Measurements from ENCODE around the gene PRTN3. TPM values are rescaled to one million over a fixed set of nuclear protein-coding genes. Genes with fewer than 3 reads are reported as not detected.

The PRTN3 gene
- total RNA-seq, 1 experiment from 2014 or later, result not detected

- TF ChIP-seq CTCF (IDR thresholded peaks at IDR 0.05; ENCODE audit: unreplicated experiment), result no peak
- H3K9me3 Mint-ChIP-seq (ENCODE audit: low read depth, unreplicated experiment), result no peaks in the 10 kb centered on the region
- H3K27ac Mint-ChIP-seq (ENCODE audit: unreplicated experiment), result no peak overlapping the region
- no peaks in the 10 kb centered on the region for H3K4me1 Mint-ChIP-seq (ENCODE audit: low read depth, unreplicated experiment)
- DNase-seq, result no peak
- BruUV-seq (replicated peaks), result no TSS peak
- peaks cover 65% of the 10 kb centered on the region for H3K36me3 Mint-ChIP-seq (ENCODE audit: insufficient read depth, unreplicated experiment)
- no peak overlapping the region for H3K4me3 Mint-ChIP-seq (ENCODE audit: low read depth, unreplicated experiment)
- peaks cover 13% of the 10 kb centered on the region for H3K27me3 Mint-ChIP-seq (ENCODE audit: unreplicated experiment)
- intact Hi-C loops (cut with micrococcal nuclease; ENCODE audit: unreplicated experiment), result no loop called here
- CTCF ChIA-PET, result no interaction called here
These were observed 27.3 kb upstream of the PRTN3 start for GRCh38 chr19:813219-814151.

- no peak for DNase-seq
- intact Hi-C loops (cut with micrococcal nuclease; ENCODE audit: unreplicated experiment), result no loop called here
- Mint-ChIP-seq H3K27ac (ENCODE audit: unreplicated experiment) (no peak overlapping the region), H3K4me1 (ENCODE audit: low read depth, unreplicated experiment) (no peaks in the 10 kb centered on the region), H3K27me3 (ENCODE audit: unreplicated experiment) (peaks cover 13% of the 10 kb centered on the region), H3K4me3 (ENCODE audit: low read depth, unreplicated experiment) (no peak overlapping the region), H3K36me3 (ENCODE audit: insufficient read depth, unreplicated experiment) (peaks cover 62% of the 10 kb centered on the region), H3K9me3 (ENCODE audit: low read depth, unreplicated experiment) (no peaks in the 10 kb centered on the region)
- CTCF ChIA-PET, result no interaction called here
- no peak for TF ChIP-seq CTCF (IDR thresholded peaks at IDR 0.05; ENCODE audit: unreplicated experiment)
- no TSS peak for BruUV-seq (replicated peaks)
These were observed 26.4 kb upstream of the PRTN3 start for GRCh38 chr19:814152-815078.

- CTCF ChIA-PET, result no interaction called here
- peak overlapping the region; percentile 87 for H3K27ac Mint-ChIP-seq (ENCODE audit: unreplicated experiment)
- no peaks in the 10 kb centered on the region for H3K4me1 Mint-ChIP-seq (ENCODE audit: low read depth, unreplicated experiment)
- H3K27me3 Mint-ChIP-seq (ENCODE audit: unreplicated experiment), result peaks cover 13% of the 10 kb centered on the region
- no peaks in the 10 kb centered on the region for H3K9me3 Mint-ChIP-seq (ENCODE audit: low read depth, unreplicated experiment)
- no peak for TF ChIP-seq CTCF (IDR thresholded peaks at IDR 0.05; ENCODE audit: unreplicated experiment)
- BruUV-seq (replicated peaks), result no TSS peak
- H3K4me3 Mint-ChIP-seq (ENCODE audit: low read depth, unreplicated experiment), result no peak overlapping the region
- no peak for DNase-seq
- peaks cover 55% of the 10 kb centered on the region for H3K36me3 Mint-ChIP-seq (ENCODE audit: insufficient read depth, unreplicated experiment)
- intact Hi-C loops (cut with micrococcal nuclease; ENCODE audit: unreplicated experiment), result no loop called here
These were observed 25.6 kb upstream of the PRTN3 start for GRCh38 chr19:815079-815774.

- no peaks in the 10 kb centered on the region for H3K4me1 Mint-ChIP-seq (ENCODE audit: low read depth, unreplicated experiment)
- CTCF ChIA-PET, result no interaction called here
- no peak for TF ChIP-seq CTCF (IDR thresholded peaks at IDR 0.05; ENCODE audit: unreplicated experiment)
- H3K27me3 Mint-ChIP-seq (ENCODE audit: unreplicated experiment), result peaks cover 13% of the 10 kb centered on the region
- no peaks in the 10 kb centered on the region for H3K9me3 Mint-ChIP-seq (ENCODE audit: low read depth, unreplicated experiment)
- DNase-seq, result no peak
- BruUV-seq (replicated peaks), result no TSS peak
- intact Hi-C loops (cut with micrococcal nuclease; ENCODE audit: unreplicated experiment), result no loop called here
- peak overlapping the region; percentile 87 for H3K27ac Mint-ChIP-seq (ENCODE audit: unreplicated experiment)
- H3K4me3 Mint-ChIP-seq (ENCODE audit: low read depth, unreplicated experiment), result no peak overlapping the region
- H3K36me3 Mint-ChIP-seq (ENCODE audit: insufficient read depth, unreplicated experiment), result peaks cover 49% of the 10 kb centered on the region
These were observed 24.9 kb upstream of the PRTN3 start for GRCh38 chr19:815775-816499.

Measured in Calu3 (cell line).